Left kidney (tissue), 2 donors: ENCODE measurements around the gene PDPN. TPM values are rescaled to one million over a fixed set of nuclear protein-coding genes. Genes with fewer than 3 reads are reported as not detected.

Source experiments
- DNase-seq: peaks from one replicate; pipeline ENCODE4 v3.0.0-alpha.2; 2013
- polyA plus RNA-seq: library from polyadenylated mRNA; unstranded; fragments of 120-200 nt; gene quantifications from one replicate; pipeline ENCODE4 v1.2.1, GENCODE V29; 2013; ENCODE audit not compliant: insufficient read length

Gene PDPN
- polyA plus RNA-seq, 1 donor, result 16.4 TPM

DNA sequence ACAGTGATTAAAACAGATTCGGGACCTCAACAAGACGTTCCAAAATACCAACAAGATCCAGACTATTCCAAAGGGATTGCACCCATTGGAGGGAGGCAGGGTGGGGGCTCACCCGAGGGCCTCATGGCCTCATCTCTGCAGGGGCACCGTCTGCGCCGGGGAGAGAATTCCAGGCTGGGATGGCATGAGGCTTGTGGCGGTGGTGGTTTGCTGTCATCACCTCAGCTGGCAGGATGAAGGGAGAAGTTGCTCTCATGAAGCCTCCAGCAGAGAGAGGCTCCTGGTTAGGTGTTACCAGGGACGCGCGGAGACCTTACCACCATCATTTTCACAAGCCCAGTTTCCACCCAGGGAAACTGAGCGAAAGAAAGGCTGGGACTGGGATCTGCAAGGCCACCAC lies 6.7 kb upstream of the PDPN start:
- no peak for DNase-seq

DNA sequence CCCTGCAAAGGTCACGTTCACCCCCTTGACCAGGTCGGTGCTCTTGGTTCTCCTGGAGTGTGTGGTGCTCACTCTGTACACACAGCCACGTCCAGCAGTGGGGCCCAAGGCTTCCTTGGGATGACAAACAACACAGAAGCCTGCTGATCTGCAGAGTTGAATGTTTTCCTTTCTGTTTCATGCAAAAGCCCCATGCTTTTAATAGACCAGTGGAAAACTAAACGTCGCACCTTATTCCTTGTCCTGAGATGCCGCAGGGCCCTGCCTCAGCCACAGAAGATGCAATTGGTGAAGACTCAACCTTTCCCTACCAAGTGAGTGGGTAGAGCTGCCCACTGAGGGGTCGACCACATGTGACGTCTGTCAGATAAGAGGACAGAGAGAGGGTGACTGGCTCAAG lies 5.8 kb upstream of the PDPN start:
- no peak for DNase-seq

DNA sequence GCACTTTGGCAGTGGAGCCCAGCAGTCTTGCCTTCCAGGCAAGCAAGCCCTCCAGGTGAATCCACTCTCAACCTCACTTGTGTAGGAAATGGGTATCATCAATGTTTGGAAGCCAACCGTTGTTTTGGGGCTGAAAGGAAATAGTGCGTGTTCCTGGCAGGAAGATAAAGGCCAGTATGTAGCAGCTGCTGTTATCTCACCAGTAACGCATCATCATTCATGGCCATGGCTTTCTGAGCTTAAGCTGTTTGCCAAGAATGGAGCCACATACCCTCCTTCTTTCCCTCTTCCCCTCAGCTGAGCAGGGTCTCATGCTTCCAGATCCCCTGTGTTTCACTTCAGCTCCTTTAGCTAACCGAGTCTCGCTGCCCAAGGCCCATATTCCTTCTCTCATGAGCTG lies 2.2 kb upstream of the PDPN start:
- no peak for DNase-seq

- DNase-seq, result no peak
Measured at GRCh38 chr1:13582713-13583443, 754 bp upstream of the PDPN start.

- DNase-seq, result peak; percentile 50
Measured at GRCh38 chr1:13583966-13584791, 547 bp downstream of the PDPN start.

GRCh38 chr1:13584876-13585611 lies 1.4 kb downstream of the PDPN start:
- DNase-seq, result no peak

GRCh38 chr1:13585612-13585991 lies 2.0 kb downstream of the PDPN start:
- no peak for DNase-seq

DNA sequence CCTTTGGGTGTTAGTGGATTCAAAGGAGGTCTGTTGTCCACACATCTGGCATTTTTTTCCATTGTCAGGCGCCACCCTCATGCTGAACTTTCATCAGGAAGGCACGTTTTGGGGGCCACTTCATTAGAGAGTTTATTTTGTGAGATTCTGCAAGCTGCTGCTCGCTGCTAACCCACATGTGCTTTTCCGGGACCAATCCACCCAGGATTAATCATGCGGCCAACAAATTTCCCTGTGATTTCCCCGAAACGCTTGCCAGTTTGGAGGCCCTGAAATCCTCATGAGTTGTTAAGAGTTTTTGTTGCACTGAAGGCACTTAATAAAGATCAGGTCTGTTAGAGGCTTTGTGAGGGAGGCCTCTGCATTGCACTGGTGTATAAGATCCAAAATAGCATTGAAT lies 2.4 kb downstream of the PDPN start:
- no peak for DNase-seq

GRCh38 chr1:13587256-13588030 lies 3.8 kb downstream of the PDPN start:
- no peak for DNase-seq

DNA sequence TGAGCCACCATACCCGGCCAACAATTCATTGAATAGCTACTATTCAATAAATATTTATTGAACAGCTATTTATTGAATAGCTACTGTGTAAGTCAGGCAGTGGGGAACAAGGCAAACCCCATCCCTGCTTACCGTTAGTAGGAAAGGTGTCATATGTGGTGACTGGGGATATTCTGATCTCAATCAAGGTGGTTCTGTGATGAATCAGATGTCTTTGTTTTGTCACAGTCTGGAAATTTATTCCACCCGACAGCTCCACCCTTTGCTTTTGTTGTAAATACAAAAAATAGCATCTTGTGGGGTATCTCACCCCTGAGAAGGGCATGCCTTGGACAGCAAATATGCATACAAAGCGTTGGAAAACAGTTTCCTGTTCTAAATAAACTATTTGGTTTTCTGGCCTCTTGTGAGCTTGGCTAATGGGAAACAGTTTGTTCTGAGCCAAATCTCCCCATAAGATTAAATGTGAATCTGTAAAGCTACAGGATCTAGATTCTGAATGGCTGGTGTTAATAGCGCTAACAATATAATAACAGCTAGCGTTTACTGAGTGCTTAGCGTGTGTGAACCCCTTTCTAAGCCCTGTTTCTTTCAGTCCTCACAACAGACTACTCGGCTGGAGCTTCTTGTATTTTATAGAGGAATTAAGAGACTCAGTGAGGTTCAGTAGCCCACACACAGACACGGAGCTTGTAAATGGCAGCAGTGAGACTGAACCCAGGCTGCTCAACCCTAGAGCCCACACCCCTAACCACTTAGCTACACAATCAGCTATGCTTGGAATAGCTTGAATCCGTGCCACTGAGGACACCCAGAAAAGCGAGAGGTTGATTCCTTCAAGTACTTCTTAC lies 5.5 kb downstream of the PDPN start:
- no peak for DNase-seq

GRCh38 chr1:13590486-13590885 lies 6.9 kb downstream of the PDPN start:
- DNase-seq, result no peak

- DNase-seq, result peak; percentile 28
Measured at GRCh38 chr1:13593511-13594131, 10.0 kb downstream of the PDPN start.

GRCh38 chr1:13595411-13595810 lies 11.8 kb downstream of the PDPN start:
- DNase-seq, result no peak

- DNase-seq, result no peak
Measured at GRCh38 chr1:13597166-13597565, 13.5 kb downstream of the PDPN start.

- DNase-seq, result no peak
Measured at GRCh38 chr1:13600762-13601453, 17.3 kb downstream of the PDPN start.

GRCh38 chr1:13604176-13604575 lies 20.5 kb downstream of the PDPN start:
- no peak for DNase-seq

DNA sequence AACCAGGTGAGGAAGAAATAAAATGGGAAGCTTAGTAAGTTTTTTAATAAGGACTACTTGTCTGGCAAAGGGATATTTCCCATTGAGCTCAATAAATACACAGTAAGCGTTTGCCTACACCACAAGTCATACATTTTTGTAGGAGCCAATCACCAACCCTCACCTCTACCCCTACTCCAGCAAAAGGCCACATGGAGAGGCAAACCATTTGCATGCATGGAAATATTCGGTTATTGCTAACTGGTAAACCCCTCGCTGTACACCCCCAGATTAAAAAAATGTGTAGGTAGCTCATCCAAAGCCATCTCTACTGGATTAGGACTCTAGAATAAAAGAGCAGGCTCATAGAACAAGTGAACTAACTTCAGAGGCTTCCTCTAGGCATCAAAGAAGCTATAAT lies 21.1 kb downstream of the PDPN start:
- DNase-seq, result no peak

- no peak for DNase-seq
Measured at GRCh38 chr1:13605159-13605558, 21.5 kb downstream of the PDPN start.

- DNase-seq, result no peak
Measured at GRCh38 chr1:13607002-13607401, 23.4 kb downstream of the PDPN start.

DNA sequence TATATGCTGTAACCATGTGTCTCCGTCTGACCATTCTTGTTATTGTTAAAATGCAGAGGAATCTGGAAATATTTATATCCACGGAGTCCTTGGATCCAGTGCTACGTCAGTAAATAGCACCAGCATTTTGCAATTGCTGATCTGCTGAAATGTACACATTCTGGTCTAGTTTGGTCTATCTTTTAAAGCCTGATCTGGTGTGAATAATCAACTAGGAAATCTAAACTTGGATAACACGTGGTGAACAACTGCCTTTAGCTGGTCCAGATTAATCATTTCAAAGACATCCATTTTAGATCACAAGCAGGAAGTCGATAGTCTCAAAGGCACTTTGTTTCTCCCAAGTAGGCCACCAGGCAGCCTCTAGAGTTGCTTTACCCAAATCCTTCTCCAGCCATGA lies 32.6 kb downstream of the PDPN start:
- no peak for DNase-seq
